ENCODE results near the gene MAP4K3. TPM values are rescaled to one million over a fixed set of nuclear protein-coding genes. Genes with fewer than 3 reads are reported as not detected.
A peak's percentile ranks its signal among the peaks of the same experiment; 100 is the strongest.

MAP4K3 gene
- total RNA-seq, 1 experiment from 2014 or later, result 97.4 TPM

GRCh38 chr2:39447266-39448168, 10.4 kb upstream of the MAP4K3 start:
- peak overlapping the region; percentile 99 for H3K27ac ChIP-seq (ENCODE audit: low read length)
- H3K9ac ChIP-seq (ENCODE audit: low read length), result peak overlapping the region; percentile 95
- H3K9me2 ChIP-seq (replicated peaks; ENCODE audit: low read length), result no peaks in the 10 kb centered on the region
- CTCF ChIA-PET, result interaction anchor here (0.6 kb wide), 1 partner anchor 250 kb away, joined by 3 read pairs; no protein-coding TSS in a partner anchor
- POLR2A ChIA-PET (ENCODE audit: unreplicated experiment), result interaction anchor here (0.6 kb wide), 1 partner anchor 71 kb away, joined by 3 read pairs; no protein-coding TSS in a partner anchor
- H4K20me1 ChIP-seq (ENCODE audit: low read length), result no peaks in the 10 kb centered on the region
- intact Hi-C loops (cut with micrococcal nuclease), result loop anchor here (1.0 kb wide), 4 partner anchors 8 to 45 kb away; no protein-coding TSS in a partner anchor
- H3F3A ChIP-seq (ENCODE audit: low read length, unreplicated experiment), result peaks cover 5% of the 10 kb centered on the region
- no peaks in the 10 kb centered on the region for H3K27me3 ChIP-seq (ENCODE audit: low read length)
- H3K36me3 ChIP-seq (ENCODE audit: low read depth, low read length), result peaks cover 22% of the 10 kb centered on the region
- DNase-seq, result peak; percentile 61
- H3K4me3 ChIP-seq (ENCODE audit: low read length), result peak overlapping the region; percentile 57
- BruUV-seq (replicated peaks), result TSS peak; percentile 94
- H3K4me2 ChIP-seq (ENCODE audit: low read length), result peak overlapping the region; percentile 89
- peaks cover 19% of the 10 kb centered on the region for H3K79me2 ChIP-seq (ENCODE audit: low read length)
- TF ChIP-seq, protein P1, sequence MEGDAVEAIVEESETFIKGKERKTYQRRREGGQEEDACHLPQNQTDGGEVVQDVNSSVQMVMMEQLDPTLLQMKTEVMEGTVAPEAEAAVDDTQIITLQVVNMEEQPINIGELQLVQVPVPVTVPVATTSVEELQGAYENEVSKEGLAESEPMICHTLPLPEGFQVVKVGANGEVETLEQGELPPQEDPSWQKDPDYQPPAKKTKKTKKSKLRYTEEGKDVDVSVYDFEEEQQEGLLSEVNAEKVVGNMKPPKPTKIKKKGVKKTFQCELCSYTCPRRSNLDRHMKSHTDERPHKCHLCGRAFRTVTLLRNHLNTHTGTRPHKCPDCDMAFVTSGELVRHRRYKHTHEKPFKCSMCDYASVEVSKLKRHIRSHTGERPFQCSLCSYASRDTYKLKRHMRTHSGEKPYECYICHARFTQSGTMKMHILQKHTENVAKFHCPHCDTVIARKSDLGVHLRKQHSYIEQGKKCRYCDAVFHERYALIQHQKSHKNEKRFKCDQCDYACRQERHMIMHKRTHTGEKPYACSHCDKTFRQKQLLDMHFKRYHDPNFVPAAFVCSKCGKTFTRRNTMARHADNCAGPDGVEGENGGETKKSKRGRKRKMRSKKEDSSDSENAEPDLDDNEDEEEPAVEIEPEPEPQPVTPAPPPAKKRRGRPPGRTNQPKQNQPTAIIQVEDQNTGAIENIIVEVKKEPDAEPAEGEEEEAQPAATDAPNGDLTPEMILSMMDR (conservative IDR thresholded peaks at IDR 0.05; ENCODE audit: low read depth, low read length), result no peak
- TF ChIP-seq EZH2phosphoT487 (IDR thresholded peaks at IDR 0.05; ENCODE audit: borderline replicate concordance, low read length), result no peak
- no peak for TF ChIP-seq EZH2 (IDR thresholded peaks at IDR 0.05; ENCODE audit: low read length, unreplicated experiment)
- H2AFZ ChIP-seq (ENCODE audit: low read length), result no peak overlapping the region
- peak; percentile 83 for ATAC-seq
- H3K9me3 ChIP-seq (ENCODE audit: low read length), result no peaks in the 10 kb centered on the region
- peaks cover 41% of the 10 kb centered on the region for H3K4me1 ChIP-seq (ENCODE audit: insufficient read depth, low read length)

GRCh38 chr2:39445934-39446333, 8.8 kb upstream of the MAP4K3 start:
- BruUV-seq (replicated peaks), result no TSS peak
- no peak overlapping the region for H2AFZ ChIP-seq (ENCODE audit: low read length)

More at GRCh38 chr2:39445934-39446333, 8.8 kb upstream of the MAP4K3 start:
- H3K4me3 ChIP-seq (ENCODE audit: low read length), result no peak overlapping the region
- no peak for DNase-seq
- no peak for ATAC-seq
- peaks cover 21% of the 10 kb centered on the region for H3K79me2 ChIP-seq (ENCODE audit: low read length)
- peaks cover 5% of the 10 kb centered on the region for H3F3A ChIP-seq (ENCODE audit: low read length, unreplicated experiment)
- H3K9ac ChIP-seq (ENCODE audit: low read length), result peak overlapping the region; percentile 95; the same call in 1 of the 2 replicates
- H3K4me2 ChIP-seq (ENCODE audit: low read length), result no peak overlapping the region
- TF ChIP-seq EZH2 (IDR thresholded peaks at IDR 0.05; ENCODE audit: low read length, unreplicated experiment) (no peak), EZH2phosphoT487 (IDR thresholded peaks at IDR 0.05; ENCODE audit: borderline replicate concordance, low read length) (no peak)
- TF ChIP-seq, protein P1 (conservative IDR thresholded peaks at IDR 0.05; ENCODE audit: low read depth, low read length), result no peak
- H3K27ac ChIP-seq (ENCODE audit: low read length), result peak overlapping the region; percentile 99
- no peaks in the 10 kb centered on the region for H4K20me1 ChIP-seq (ENCODE audit: low read length)
- H3K9me2 ChIP-seq (replicated peaks; ENCODE audit: low read length), result no peaks in the 10 kb centered on the region
- intact Hi-C loops (cut with micrococcal nuclease), result no loop called here
- CTCF ChIA-PET, result no interaction called here
- H3K36me3 ChIP-seq (ENCODE audit: low read depth, low read length), result peaks cover 22% of the 10 kb centered on the region
- no peaks in the 10 kb centered on the region for H3K9me3 ChIP-seq (ENCODE audit: low read length)
- H3K4me1 ChIP-seq (ENCODE audit: insufficient read depth, low read length), result peaks cover 37% of the 10 kb centered on the region
- H3K27me3 ChIP-seq (ENCODE audit: low read length), result no peaks in the 10 kb centered on the region
- POLR2A ChIA-PET (ENCODE audit: unreplicated experiment), result no interaction called here

All from PC-3 (cell line).